CD4-positive, alpha-beta T cell treated with Interleukin-21 for 1 hour (primary cell): Measurements from ENCODE around the gene SSH3.
"Not testable (repeated sequence)": the region's sequence is repeated elsewhere in the genome, so short reads cannot be mapped to it uniquely, and the experiment has no call there.

Experiments used
- DNase-seq: peaks from one replicate; pipeline ENCODE4 v3.0.0-alpha.2; 2020

The SSH3 gene

GRCh38 chr11:67314218-67314617 is 10.9 kb downstream of the SSH3 start:
- no peak for DNase-seq

- DNase-seq = no peak
Measured at GRCh38 chr11:67315325-67315909, 12.1 kb downstream of the SSH3 start.

- no peak for DNase-seq
Measured at GRCh38 chr11:67316882-67317204, 13.5 kb downstream of the SSH3 start.

- DNase-seq = peak; percentile 98
Measured at GRCh38 chr11:67317205-67317887, 14.0 kb downstream of the SSH3 start.

DNA sequence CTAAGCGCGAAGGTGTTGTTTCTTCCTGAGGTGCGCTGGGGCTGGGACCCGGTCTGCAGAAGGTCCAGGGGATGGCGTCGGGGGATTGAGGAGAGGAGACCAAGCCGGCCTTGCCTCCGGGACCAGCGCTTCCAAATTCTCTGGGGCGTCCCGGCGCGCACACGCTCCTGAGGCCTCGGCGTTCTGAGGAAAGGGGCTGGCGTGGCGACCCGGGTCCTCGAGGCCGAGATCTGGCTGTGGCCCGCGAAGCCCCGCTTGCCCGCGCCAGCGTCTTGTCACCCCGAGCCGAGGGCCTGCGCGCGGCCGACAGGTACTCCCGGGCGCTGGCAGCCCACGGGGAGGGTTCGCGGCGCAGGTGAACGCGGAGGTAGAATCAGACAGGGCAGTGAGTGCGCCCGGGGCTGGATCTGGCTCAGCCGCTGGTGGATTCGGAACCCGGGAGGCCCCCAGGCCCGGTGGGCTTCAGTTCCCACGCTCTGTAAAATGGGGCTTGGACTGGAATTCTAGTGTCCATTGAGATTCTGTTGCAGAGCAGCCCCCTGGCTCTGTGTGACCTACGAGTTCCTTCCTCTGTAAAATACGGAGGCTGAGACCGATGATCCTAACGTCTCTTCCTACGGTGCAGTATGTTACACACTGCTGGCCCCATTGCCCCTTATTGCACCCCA is 14.7 kb downstream of the SSH3 start:
- no peak for DNase-seq

- not testable (repeated sequence) for DNase-seq
Measured at GRCh38 chr11:67318876-67319275, 15.5 kb downstream of the SSH3 start.

GRCh38 chr11:67320011-67320410 is 16.7 kb downstream of the SSH3 start:
- no peak for DNase-seq

DNA sequence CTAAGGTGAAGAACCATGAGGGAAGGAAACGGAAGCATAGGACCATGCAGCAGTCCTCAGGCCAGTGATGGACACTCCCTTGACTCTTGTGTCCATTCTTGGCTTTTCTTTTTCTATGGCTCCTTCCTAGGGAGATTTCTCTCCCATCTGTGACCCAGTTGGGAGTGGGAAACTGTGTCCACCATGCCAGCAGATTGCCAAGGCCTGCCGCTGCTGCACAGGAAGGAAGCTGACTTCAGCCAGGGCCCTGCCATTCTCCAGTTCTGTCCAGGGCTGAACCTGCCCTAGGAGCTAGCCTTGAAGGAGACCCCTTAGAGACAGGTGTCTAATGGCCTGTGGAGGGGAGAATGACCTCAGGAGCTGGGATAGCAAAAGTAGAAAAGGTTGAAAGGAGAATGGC is 17.4 kb downstream of the SSH3 start:
- no peak for DNase-seq

DNA sequence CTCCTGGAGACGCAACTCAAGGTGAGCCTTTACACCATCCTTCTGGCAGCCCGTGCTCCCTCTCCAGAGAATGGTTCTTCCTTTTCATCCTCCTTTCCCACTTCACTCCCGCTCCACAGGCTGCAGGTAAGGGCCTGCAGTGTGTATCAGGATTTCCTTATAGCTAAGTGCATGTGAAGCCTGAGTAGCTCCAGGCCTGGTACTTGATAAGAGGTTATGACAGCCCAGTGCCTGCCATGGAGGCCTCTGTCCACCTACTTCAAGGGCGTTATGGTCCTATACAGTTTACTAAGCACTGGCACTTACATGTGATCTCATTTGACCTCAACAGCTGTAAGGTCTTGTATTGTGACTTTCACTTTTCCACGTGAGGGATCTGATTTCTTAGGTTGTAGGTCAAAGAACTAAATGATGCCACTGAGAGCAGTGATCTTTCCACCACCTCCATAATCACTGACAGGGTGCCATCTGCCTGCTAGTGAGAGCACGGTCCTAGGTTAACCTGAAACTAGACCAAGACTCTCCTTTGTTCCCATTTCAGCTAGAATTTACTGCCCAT is 18.1 kb downstream of the SSH3 start:
- DNase-seq = no peak

DNA sequence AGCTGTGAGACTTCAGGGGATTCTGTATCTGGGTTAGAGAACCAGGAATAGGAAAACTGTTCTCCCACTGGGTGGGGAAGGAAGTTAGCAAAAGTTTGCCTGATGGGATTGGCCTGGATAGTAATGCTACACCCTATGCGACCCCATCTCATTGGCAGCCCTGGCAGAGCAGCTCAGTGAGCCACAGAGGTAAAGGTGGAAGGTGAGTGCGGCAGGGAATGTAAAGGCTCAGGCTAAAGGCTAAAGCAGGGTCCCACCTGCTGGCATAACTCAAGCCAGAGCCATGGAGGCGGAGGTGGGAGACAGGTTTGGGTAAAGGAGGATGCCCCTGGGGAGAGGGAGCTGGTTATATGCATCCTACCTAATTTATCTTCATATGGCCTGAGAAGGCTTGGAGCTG is 18.7 kb downstream of the SSH3 start:
- no peak for DNase-seq

- DNase-seq = no peak
Measured at GRCh38 chr11:67323526-67323925, 20.2 kb downstream of the SSH3 start.

DNA sequence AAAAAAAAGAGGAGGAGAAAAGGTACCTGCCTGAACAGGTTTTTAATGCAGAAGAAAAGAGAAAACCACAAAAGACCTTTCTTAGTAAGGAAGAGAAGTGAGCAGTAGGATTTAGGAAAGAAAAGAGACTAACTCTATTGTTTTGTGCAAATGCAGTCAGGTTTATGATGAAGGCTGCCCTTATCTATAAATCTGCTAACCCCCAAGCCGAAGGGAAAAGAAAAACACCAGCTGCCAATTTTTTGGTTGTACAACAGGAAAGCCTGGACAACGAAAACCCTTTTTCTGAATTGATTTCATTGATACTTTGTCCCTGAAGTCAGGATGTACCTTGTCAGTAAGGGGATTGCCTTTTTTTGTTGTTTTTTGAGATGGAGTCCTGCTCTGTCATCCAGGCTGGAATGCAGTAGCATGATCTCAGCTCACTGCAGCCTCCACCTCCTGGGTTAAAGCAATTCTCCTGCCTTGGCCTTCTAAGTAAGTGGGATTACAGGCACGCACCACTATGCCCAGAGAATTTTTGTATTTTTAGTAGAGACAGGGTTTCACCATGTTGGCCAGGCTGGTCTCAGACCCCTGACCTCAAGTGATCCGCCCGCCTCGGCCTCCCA is 28.9 kb downstream of the SSH3 start:
- no peak for DNase-seq

DNA sequence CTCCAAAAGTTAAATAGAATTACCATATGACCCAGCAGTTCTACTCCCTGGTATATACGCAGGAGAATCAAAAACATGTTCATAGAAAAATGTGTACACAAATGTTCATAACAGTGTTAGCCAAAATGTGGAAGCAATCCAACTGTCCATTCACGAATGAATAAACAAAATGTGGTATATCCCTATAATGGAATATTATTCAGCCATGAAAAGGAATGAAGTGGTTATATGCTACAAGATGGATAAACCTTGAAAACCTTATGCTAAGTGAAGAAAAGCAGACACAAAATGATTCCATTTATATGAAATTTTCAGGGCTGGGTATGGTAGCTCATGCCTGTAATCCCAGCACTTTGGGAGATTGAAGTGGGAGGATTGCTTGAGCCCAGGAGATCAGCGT is 33.9 kb downstream of the SSH3 start:
- DNase-seq = no peak

- no peak for DNase-seq
Measured at GRCh38 chr11:67344264-67344663, 40.9 kb downstream of the SSH3 start.

GRCh38 chr11:67345247-67345919 is 42.1 kb downstream of the SSH3 start:
- DNase-seq = no peak

DNA sequence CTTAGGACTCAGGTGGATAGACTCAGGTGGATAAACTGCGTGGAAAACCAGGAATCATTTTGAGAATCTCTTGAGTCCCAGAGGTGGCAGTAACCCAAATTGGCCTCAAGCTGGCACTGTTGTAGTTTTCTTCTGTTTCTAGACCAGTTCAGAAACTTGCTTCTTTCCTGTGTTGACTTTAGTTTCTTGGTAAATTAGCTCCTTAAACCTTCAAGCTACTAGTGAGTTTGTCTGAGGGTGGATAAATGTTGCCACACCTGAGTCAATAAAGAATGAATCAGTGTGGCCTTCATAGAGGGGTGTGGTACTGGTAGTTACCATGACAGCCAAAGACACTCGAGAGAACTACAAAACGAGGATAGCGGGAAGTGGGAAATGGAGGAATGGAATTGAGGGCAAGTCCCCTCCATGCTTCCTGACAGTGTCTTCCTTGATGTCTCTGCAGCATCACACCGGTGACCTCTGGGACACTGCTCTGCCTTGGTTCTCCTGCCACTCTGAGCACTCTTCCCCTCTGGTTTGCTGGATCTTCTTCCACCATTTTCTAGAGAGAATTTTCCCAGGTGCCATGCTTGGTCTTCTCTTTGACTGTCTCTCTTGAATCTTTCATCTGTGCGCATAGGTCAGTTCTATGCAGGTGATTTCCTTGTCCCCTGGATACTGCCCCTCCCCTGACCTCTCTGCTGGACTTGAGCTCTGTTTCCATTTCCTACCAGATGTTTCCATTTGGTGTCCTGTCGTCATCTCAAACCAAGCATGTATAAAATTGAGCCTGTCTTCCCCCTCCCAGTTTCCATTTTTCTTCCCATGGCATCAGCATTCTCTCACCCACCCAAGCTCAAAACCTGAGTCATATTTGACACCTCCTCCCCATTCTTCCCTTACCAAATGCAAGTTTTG is 42.8 kb downstream of the SSH3 start:
- peak; percentile 41 for DNase-seq

DNA sequence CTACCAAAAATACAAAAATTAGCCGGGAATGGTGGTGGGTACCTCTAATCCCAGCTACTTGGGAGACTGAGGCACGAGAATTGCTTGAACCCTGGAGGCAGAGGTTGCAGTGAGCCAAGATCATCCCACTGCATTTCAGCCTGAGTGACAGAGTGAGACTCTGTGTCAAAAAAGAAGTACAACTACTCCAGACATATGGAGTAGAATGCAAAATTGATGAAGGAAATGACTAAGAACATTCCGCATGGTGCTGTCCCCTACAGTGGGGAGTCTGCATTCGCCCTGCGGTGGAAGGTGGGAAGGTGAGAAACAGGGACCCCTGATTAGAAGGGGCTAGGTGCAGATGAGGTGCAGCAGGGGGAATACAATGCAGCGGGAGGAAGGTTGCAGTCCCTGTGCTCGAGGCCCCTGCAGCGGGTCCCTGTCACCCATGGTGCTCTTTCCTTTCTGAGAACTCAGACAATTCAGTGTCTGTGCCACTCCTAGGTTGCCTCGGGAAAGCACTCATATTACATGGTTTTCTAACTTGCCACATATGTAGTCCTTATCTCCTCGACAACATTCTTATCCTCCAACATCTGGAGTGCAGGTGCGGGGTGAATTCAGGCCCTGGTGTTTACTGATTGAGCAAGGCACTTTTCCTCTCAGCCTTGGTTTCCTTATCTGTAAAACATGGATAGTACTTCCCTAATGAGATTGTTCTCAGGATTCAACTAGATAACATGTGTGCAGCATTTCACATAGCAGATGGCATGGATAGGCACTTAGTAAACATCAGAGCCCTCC is 44.8 kb downstream of the SSH3 start:
- DNase-seq = no peak

GRCh38 chr11:67349036-67349435 is 45.7 kb downstream of the SSH3 start:
- DNase-seq = no peak

GRCh38 chr11:67349457-67349856 is 46.1 kb downstream of the SSH3 start:
- no peak for DNase-seq

DNA sequence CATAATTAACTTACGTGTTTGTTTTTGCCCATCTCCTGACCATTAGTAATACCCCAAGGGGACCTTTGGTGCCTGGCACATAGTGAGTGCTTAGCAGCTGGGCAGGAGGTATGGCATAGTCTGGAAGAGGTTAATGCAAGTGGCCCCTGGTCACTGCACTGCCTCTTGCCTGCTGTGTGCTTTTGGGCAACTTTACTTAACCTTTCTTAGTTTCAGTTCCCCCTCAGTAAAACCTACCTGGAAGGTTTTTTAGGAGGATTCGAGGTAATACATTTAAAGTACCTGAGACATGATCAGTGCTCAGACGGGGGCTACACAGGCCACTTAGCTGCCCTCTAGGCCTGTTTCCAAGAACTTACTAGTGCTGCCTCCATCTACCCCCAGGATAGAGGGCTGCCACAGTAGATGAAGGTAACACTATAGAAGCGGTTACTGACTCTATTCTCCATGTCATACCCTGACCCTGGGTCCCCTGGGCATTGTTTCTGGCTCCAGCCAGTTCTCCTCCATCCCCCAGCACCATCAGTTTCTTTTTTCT is 46.7 kb downstream of the SSH3 start:
- DNase-seq = no peak
